ENCODE measurements around the gene KLRD1. TPM values are rescaled to one million over a fixed set of nuclear protein-coding genes. Genes with fewer than 3 reads are reported as not detected.

The KLRD1 gene
- total RNA-seq, 5 donors from 2014 or later (not counting 1 experiment from before 2014, with no cell fraction given): 9.7 to 29.9 (median 24.4) TPM

DNA sequence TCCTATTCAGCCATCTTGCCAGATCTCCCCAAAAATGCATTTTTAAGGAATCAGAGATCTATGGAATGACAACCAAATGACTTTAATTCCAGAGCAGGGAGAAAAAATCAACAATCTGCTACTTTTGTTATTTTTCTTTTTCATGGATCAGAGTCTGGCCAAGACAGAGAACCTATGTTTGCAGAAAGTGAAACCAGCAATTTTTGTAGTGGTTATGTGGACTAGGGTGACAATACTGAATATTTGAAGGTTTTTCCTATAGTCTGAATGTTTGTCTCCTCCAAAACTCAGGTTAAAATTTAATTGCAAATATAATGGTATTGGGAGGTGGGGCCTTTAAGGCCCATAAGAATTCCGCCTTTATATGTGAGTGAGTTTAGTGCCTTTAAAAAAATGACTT, 51.3 kb downstream of the KLRD1 start:
- no peak for DNase-seq
- Histone ChIP-seq H3K27me3 (replicated peaks in 1 of 2; ENCODE audit: control insufficient read depth in 2 of 2, extremely low read depth in 1 of 2, insufficient read depth in 2 of 2, low read length in 1 of 2) (peaks cover 0 to 10% of the 10 kb centered on the region in 2 experiments), H3K4me1 (ENCODE audit: control insufficient read depth in 1 of 2, extremely low read depth in 1 of 2, insufficient read depth in 2 of 2, low read length in 2 of 2) (peaks cover 3 to 15% of the 10 kb centered on the region in 2 experiments), H3K27ac (ENCODE audit: low read length) (no peak overlapping the region), H3K4me3 (ENCODE audit: control insufficient read depth in 1 of 2, extremely low read depth in 1 of 2, low read length in 1 of 2) (no peak overlapping the region), H3K36me3 (ENCODE audit: control insufficient read depth in 2 of 2, extremely low read depth in 1 of 2, insufficient read depth in 1 of 2, low read length in 1 of 2) (no peaks in the 10 kb centered on the region), H3K9me3 (no peaks in the 10 kb centered on the region)
- peaks cover 0 to 4% of the 10 kb centered on the region in 2 donors for H3K27me3 Mint-ChIP-seq
- ChIA-PET CTCF (interaction anchor here in 1 of 2 donors (0.6 kb wide), 2 partner anchors 55 to 169 kb away, joined by 3 read pairs; no protein-coding TSS in a partner anchor), POLR2A (interaction anchor here in 1 of 2 donors (0.6 kb wide), 1 partner anchor 8 kb away, joined by 5 read pairs; no protein-coding TSS in a partner anchor)
- no peak overlapping the region for H3K27ac Mint-ChIP-seq
- no peak for ATAC-seq (replicated peaks in 1 of 4)
- no CpG with 5 or more reads among the region's 1 CpG for WGBS (ENCODE audit: insufficient coverage)
- H3K36me3 Mint-ChIP-seq: peaks cover 3% of the 10 kb centered on the region
- no peak overlapping the region for H3K4me3 Mint-ChIP-seq
- H3K4me1 Mint-ChIP-seq: peaks cover 11 to 27% (median 22%) of the 10 kb centered on the region in 3 donors
- H3K9me3 Mint-ChIP-seq: no peaks in the 10 kb centered on the region

GRCh38 chr12:10361084-10361483, 53.4 kb downstream of the KLRD1 start:
- Mint-ChIP-seq H3K36me3 (peaks cover 3% of the 10 kb centered on the region), H3K27ac (peak overlapping the region in 1 of 2 donors; percentile 68), H3K4me3 (no peak overlapping the region), H3K9me3 (no peaks in the 10 kb centered on the region), H3K4me1 (peaks cover 11 to 27% (median 22%) of the 10 kb centered on the region in 3 donors), H3K27me3 (no peaks in the 10 kb centered on the region)
- Histone ChIP-seq H3K27me3 (replicated peaks in 1 of 2; ENCODE audit: control insufficient read depth in 2 of 2, extremely low read depth in 1 of 2, insufficient read depth in 2 of 2, low read length in 1 of 2) (peaks cover 0 to 6% of the 10 kb centered on the region in 2 experiments), H3K4me3 (ENCODE audit: control insufficient read depth in 1 of 2, extremely low read depth in 1 of 2, low read length in 1 of 2) (no peak overlapping the region), H3K36me3 (ENCODE audit: control insufficient read depth in 2 of 2, extremely low read depth in 1 of 2, insufficient read depth in 1 of 2, low read length in 1 of 2) (no peaks in the 10 kb centered on the region), H3K27ac (ENCODE audit: low read length) (no peak overlapping the region), H3K4me1 (ENCODE audit: control insufficient read depth in 1 of 2, extremely low read depth in 1 of 2, insufficient read depth in 2 of 2, low read length in 2 of 2) (peaks cover 12 to 24% of the 10 kb centered on the region in 2 experiments), H3K9me3 (no peaks in the 10 kb centered on the region)
- ATAC-seq (replicated peaks in 1 of 4): no peak
- peak in 1 of 35 experiments; percentile 22 for DNase-seq
- 62% methylated on average over 3 of the region's 4 CpGs for WGBS (ENCODE audit: insufficient coverage)
- ChIA-PET POLR2A (interaction anchor here (0.6 to 0.8 kb wide), 2 partner anchors 20 to 122 kb away, joined by 4 read pairs; no protein-coding TSS in a partner anchor), CTCF (no interaction called here)

GRCh38 chr12:10361622-10362021, 54.0 kb downstream of the KLRD1 start:
- H3K9me3 ChIP-seq: no peaks in the 10 kb centered on the region
- H3K27ac Mint-ChIP-seq: peak overlapping the region in 1 of 2 donors; percentile 68
- peaks cover 16 to 30% of the 10 kb centered on the region in 2 experiments for H3K4me1 ChIP-seq (ENCODE audit: control insufficient read depth in 1 of 2, extremely low read depth in 1 of 2, insufficient read depth in 2 of 2, low read length in 2 of 2)
- DNase-seq (no peak), ATAC-seq (replicated peaks in 1 of 4) (no peak)
- no peak overlapping the region for H3K27ac ChIP-seq (ENCODE audit: low read length)
- peaks cover 3% of the 10 kb centered on the region for H3K36me3 Mint-ChIP-seq
- WGBS (ENCODE audit: insufficient coverage): 92% methylated on average over 4 of the region's 4 CpGs
- no peaks in the 10 kb centered on the region for H3K36me3 ChIP-seq (ENCODE audit: control insufficient read depth in 2 of 2, extremely low read depth in 1 of 2, insufficient read depth in 1 of 2, low read length in 1 of 2)
- H3K27me3 Mint-ChIP-seq: no peaks in the 10 kb centered on the region
- CTCF ChIA-PET: no interaction called here
- H3K4me3 Mint-ChIP-seq: no peak overlapping the region
- peaks cover 14 to 27% (median 24%) of the 10 kb centered on the region in 3 donors for H3K4me1 Mint-ChIP-seq
- H3K9me3 Mint-ChIP-seq: no peaks in the 10 kb centered on the region
- H3K27me3 ChIP-seq (replicated peaks in 1 of 2; ENCODE audit: control insufficient read depth in 2 of 2, extremely low read depth in 1 of 2, insufficient read depth in 2 of 2, low read length in 1 of 2): peaks cover 0 to 6% of the 10 kb centered on the region in 2 experiments
- POLR2A ChIA-PET: interaction anchor here in 1 of 2 donors (0.8 kb wide), 1 partner anchor 123 kb away, joined by 4 read pairs; no protein-coding TSS in a partner anchor
- no peak overlapping the region for H3K4me3 ChIP-seq (ENCODE audit: control insufficient read depth in 1 of 2, extremely low read depth in 1 of 2, low read length in 1 of 2)

GRCh38 chr12:10362325-10362724, 54.7 kb downstream of the KLRD1 start:
- Histone ChIP-seq H3K4me3 (ENCODE audit: control insufficient read depth in 1 of 2, extremely low read depth in 1 of 2, low read length in 1 of 2) (no peak overlapping the region), H3K27me3 (replicated peaks in 1 of 2; ENCODE audit: control insufficient read depth in 2 of 2, extremely low read depth in 1 of 2, insufficient read depth in 2 of 2, low read length in 1 of 2) (peaks cover 0 to 6% of the 10 kb centered on the region in 2 experiments), H3K27ac (ENCODE audit: low read length) (peak overlapping the region; percentile 78), H3K36me3 (ENCODE audit: control insufficient read depth in 2 of 2, extremely low read depth in 1 of 2, insufficient read depth in 1 of 2, low read length in 1 of 2) (peaks cover 0 to under 1% of the 10 kb centered on the region in 2 donors), H3K9me3 (no peaks in the 10 kb centered on the region), H3K4me1 (ENCODE audit: control insufficient read depth in 1 of 2, extremely low read depth in 1 of 2, insufficient read depth in 2 of 2, low read length in 2 of 2) (peaks cover 16 to 31% of the 10 kb centered on the region in 2 experiments)
- H3K4me1 Mint-ChIP-seq: peaks cover 14 to 30% (median 27%) of the 10 kb centered on the region in 3 donors
- H3K27ac Mint-ChIP-seq: peak overlapping the region in 1 of 2 donors; percentile 7
- H3K4me3 Mint-ChIP-seq: peak overlapping the region in 1 of 3 donors; percentile 40
- ATAC-seq (replicated peaks in 1 of 4): no peak
- DNase-seq: no peak
- H3K27me3 Mint-ChIP-seq: no peaks in the 10 kb centered on the region
- ChIA-PET POLR2A (no interaction called here), CTCF (no interaction called here)
- H3K9me3 Mint-ChIP-seq: no peaks in the 10 kb centered on the region
- H3K36me3 Mint-ChIP-seq: peaks cover 3% of the 10 kb centered on the region
- WGBS (ENCODE audit: insufficient coverage): no CpG with 5 or more reads among the region's 3 CpGs

DNA sequence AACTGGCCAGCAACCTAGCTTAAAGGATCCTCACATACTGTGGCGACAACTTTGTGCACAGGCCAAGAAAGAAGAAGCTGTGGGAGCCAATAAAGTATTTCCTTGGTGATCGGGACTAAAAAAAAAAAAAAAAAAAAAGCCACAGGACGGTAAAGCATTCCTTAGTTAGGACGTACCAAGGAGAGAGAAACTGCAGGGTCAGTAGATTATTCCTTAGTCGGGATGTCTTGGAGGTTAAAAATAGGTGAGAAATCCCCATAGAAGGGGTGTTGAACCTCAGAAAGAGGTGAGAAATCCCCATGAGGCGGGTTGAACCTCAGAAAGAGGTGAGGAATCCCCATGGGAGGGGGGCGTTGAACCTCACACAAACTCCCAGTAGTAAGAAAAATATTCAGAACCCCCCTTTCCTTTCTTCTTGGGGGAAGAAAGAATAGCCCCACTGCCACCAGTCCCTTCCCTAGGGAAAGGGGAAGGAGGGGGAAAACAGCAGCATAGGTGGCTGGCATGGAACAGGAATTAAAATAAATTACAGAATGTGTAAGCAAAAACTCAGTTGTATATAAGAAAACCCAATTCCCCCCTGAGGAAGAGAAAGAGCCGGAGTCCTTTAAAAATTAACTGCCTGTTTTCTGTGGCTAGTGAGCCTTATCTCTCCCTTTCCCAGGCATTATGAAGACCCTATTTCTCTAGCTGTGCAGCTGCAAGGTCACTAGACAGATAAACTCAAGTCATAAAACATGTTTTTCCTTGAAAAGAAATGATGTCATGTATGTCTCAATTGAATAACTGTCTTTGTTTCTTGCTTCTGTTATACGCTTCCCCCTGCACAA, 55.4 kb downstream of the KLRD1 start:
- 44% methylated on average over 2 of the region's 9 CpGs for WGBS (ENCODE audit: insufficient coverage)
- CTCF ChIA-PET: interaction anchor here (0.6 to 0.7 kb wide), 2 partner anchors 34 to 56 kb away, joined by 3 read pairs; no protein-coding TSS in a partner anchor
- Histone ChIP-seq H3K4me1 (ENCODE audit: control insufficient read depth in 1 of 2, extremely low read depth in 1 of 2, insufficient read depth in 2 of 2, low read length in 2 of 2) (peaks cover 16 to 34% of the 10 kb centered on the region in 2 experiments), H3K27ac (ENCODE audit: low read length) (peak overlapping the region; percentile 78), H3K36me3 (ENCODE audit: control insufficient read depth in 2 of 2, extremely low read depth in 1 of 2, insufficient read depth in 1 of 2, low read length in 1 of 2) (peaks cover 0 to 5% of the 10 kb centered on the region in 2 donors), H3K27me3 (replicated peaks in 1 of 2; ENCODE audit: control insufficient read depth in 2 of 2, extremely low read depth in 1 of 2, insufficient read depth in 2 of 2, low read length in 1 of 2) (peaks cover 0 to 2% of the 10 kb centered on the region in 2 experiments), H3K4me3 (ENCODE audit: control insufficient read depth in 1 of 2, extremely low read depth in 1 of 2, low read length in 1 of 2) (no peak overlapping the region), H3K9me3 (no peaks in the 10 kb centered on the region)
- Mint-ChIP-seq H3K27me3 (no peaks in the 10 kb centered on the region), H3K36me3 (peaks cover 2% of the 10 kb centered on the region), H3K9me3 (peaks cover 0 to 2% (median 0%) of the 10 kb centered on the region in 3 donors), H3K4me1 (peaks cover 19 to 31% (median 29%) of the 10 kb centered on the region in 3 donors), H3K27ac (peak overlapping the region in 1 of 2 donors; percentile 7), H3K4me3 (peak overlapping the region in 2 of 3 donors; percentile 7 to 40)
- POLR2A ChIA-PET: interaction anchor here in 1 of 2 donors (0.6 kb wide), 2 partner anchors 367 to 868 kb away, joined by 3 read pairs; no protein-coding TSS in a partner anchor
- DNase-seq: peak in 1 of 35 experiments; percentile 60
- no peak for ATAC-seq (replicated peaks in 1 of 4)

DNA sequence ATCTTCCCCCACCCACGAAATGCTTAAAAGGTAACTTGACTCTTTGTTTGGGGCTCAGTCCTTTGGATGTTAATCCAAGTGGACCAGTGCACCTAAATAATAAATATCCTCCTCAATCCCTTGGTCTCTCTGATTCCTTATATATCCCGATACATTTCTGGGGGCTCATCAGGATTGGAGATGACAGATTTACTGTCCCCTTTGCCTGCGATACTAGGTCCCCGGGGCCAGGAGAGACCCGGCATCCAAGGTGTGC, 55.9 kb downstream of the KLRD1 start:
- peaks cover 0 to 5% of the 10 kb centered on the region in 2 donors for H3K36me3 ChIP-seq (ENCODE audit: control insufficient read depth in 2 of 2, extremely low read depth in 1 of 2, insufficient read depth in 1 of 2, low read length in 1 of 2)
- no peaks in the 10 kb centered on the region for H3K27me3 ChIP-seq (replicated peaks in 1 of 2; ENCODE audit: control insufficient read depth in 2 of 2, extremely low read depth in 1 of 2, insufficient read depth in 2 of 2, low read length in 1 of 2)
- no peaks in the 10 kb centered on the region for H3K27me3 Mint-ChIP-seq
- DNase-seq: no peak
- WGBS (ENCODE audit: insufficient coverage): 83% methylated on average over 5 of the region's 5 CpGs
- ChIA-PET CTCF (no interaction called here), POLR2A (interaction anchor here in 1 of 2 donors (0.6 kb wide), 1 partner anchor 367 kb away, joined by 3 read pairs; no protein-coding TSS in a partner anchor)
- no peak for ATAC-seq (replicated peaks in 1 of 4)
- H3K36me3 Mint-ChIP-seq: peaks cover 7% of the 10 kb centered on the region
- H3K27ac ChIP-seq (ENCODE audit: low read length): peak overlapping the region; percentile 78
- H3K27ac Mint-ChIP-seq: no peak overlapping the region
- peak overlapping the region in 1 of 2 donors; percentile 86 for H3K4me3 ChIP-seq (ENCODE audit: control insufficient read depth in 1 of 2, extremely low read depth in 1 of 2, low read length in 1 of 2)
- peaks cover 24 to 37% (median 35%) of the 10 kb centered on the region in 3 donors for H3K4me1 Mint-ChIP-seq
- no peak overlapping the region for H3K4me3 Mint-ChIP-seq
- H3K9me3 ChIP-seq: no peaks in the 10 kb centered on the region
- H3K4me1 ChIP-seq (ENCODE audit: control insufficient read depth in 1 of 2, extremely low read depth in 1 of 2, insufficient read depth in 2 of 2, low read length in 2 of 2): peaks cover 16 to 38% of the 10 kb centered on the region in 2 experiments
- H3K9me3 Mint-ChIP-seq: peaks cover 0 to 5% (median 0%) of the 10 kb centered on the region in 3 donors

All from T-cell (primary cell).